GM21529 (cell line): ENCODE data around the gene MYH14.

Experiments used
- ATAC-seq: cut with Tn5 transposase; IDR thresholded peaks from one replicate; pipeline ENCODE4 v1.9.1; 2021; ENCODE audit not compliant: unreplicated experiment

MYH14 gene

GRCh38 chr19:50287331-50287730 lies 83.9 kb downstream of the MYH14 start:
- no peak for ATAC-seq

- no peak for ATAC-seq
Measured at GRCh38 chr19:50288954-50289353, 85.5 kb downstream of the MYH14 start.

DNA sequence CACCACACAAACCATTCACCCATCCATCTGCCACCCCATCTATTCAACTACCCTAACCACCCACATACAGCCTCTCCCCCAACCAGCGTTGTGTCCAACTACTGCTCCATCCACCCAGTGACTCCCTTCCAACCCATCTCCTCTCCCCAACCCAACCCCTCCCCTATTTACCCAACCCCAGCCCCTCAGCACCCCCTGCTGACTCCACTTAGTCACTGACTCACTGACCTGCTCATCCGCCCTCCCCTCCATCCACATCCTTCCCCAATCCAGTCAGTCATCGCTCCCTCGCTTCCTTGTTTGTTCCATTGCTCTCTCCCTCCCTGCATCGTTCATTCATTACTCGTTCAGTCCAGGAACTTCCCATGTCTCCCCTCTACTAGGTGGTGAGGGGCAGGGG lies 86.6 kb downstream of the MYH14 start:
- no peak for ATAC-seq

GRCh38 chr19:50290775-50291174 lies 87.4 kb downstream of the MYH14 start:
- ATAC-seq, result no peak

DNA sequence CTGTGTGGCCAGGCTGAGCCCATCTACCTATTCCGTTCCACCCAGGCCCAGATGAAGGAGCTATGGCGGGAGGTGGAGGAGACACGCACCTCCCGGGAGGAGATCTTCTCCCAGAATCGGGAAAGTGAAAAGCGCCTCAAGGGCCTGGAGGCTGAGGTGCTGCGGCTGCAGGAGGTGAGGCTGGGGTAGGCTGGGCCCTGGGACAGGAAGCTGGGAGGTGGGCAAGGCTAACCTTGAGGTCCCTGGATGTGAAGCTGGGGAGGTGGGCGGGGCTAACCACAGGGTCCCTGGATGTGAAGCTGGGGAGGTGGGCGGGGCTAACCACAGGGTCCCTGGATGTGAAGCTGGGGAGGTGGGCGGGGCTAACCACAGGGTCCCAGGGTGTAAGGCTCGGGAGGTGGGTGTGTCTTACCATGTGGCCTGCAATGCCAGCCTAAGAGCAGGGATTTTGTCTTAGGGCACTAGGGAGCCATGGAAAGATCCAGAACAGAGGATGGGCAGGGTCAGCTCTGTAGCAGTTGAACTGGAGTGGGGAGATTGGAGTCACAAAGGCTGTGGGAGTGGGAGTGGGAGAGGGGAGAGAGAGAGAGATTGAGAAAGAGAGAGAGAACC lies 88.9 kb downstream of the MYH14 start:
- ATAC-seq, result no peak

- ATAC-seq, result no peak
Measured at GRCh38 chr19:50293263-50294004, 90.0 kb downstream of the MYH14 start.

DNA sequence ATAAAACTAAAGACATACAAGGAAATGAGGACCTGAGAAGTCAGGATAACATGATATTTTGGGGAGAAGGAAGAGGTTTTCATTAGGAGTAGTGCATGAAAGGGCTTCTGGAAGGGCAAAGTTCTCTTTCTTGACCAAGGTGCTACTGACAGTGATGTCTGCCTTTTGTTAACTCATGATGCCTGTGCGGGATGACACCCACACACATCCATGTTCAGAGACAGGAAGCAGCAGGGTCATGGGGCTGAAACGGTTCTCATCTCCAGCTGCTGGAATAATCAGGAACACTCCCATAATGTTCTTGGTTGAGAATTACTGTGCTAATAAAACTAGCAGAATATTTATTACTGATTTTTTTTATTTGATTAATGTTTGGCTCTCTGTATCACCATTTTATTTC lies 96.6 kb downstream of the MYH14 start:
- no peak for ATAC-seq

DNA sequence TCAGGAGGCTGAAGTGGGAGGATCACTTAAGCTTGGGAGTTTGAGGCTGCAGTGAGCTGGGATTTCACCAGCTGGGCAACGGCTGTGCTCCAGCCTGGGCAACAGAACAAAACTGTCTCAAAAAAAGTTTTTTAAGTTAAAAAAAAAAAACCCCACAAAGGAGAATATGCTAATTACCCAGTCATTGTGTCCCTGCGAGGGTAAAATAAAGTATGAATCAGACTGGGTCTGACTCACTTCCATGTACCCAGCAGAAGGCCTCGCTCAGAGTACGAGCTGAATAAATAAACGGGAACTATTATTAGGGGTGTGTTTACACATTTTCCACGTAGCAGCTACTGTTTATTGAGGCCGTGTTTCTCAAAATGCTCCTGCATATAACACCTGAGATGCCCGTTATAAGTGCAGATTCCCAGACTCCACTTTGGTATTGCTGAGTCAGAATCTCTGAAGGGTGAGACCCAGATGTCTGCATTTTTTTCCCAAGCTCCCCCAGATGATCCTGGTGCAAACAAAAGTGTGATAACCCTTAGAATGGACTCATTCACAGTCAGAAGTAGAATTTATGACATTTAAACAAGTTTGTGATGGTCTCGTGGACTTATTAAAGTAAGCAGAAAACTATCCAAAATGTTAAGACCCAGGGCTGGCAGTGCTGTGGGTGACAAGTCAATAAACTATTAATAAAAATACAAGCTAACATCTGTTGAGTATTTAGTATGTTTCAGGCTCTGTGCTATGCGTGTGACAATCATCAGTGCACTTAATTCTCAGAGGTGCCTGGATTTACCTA lies 97.6 kb downstream of the MYH14 start:
- ATAC-seq, result no peak

GRCh38 chr19:50301607-50301971 lies 98.2 kb downstream of the MYH14 start:
- no peak for ATAC-seq

DNA sequence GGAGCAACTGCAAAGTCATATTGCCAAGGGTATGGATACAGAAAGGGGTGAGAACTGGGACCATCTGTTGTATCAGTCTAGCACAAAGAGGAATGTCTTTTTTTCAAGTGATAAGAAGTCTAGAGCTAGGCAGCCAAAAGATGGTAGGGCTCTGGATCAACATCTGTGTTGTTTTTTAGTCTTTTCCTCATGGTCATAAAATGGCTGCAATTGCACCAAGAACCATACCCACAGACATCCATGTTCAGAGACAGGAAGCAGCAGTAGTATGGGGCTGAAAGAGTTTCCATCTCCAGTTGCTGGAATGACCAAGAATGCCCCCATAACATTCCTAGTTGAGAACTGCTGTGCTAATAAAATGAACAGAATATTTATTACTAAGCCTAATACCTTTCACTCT lies 100.1 kb downstream of the MYH14 start:
- no peak for ATAC-seq

GRCh38 chr19:50308991-50309390 lies 105.6 kb downstream of the MYH14 start:
- ATAC-seq, result no peak

DNA sequence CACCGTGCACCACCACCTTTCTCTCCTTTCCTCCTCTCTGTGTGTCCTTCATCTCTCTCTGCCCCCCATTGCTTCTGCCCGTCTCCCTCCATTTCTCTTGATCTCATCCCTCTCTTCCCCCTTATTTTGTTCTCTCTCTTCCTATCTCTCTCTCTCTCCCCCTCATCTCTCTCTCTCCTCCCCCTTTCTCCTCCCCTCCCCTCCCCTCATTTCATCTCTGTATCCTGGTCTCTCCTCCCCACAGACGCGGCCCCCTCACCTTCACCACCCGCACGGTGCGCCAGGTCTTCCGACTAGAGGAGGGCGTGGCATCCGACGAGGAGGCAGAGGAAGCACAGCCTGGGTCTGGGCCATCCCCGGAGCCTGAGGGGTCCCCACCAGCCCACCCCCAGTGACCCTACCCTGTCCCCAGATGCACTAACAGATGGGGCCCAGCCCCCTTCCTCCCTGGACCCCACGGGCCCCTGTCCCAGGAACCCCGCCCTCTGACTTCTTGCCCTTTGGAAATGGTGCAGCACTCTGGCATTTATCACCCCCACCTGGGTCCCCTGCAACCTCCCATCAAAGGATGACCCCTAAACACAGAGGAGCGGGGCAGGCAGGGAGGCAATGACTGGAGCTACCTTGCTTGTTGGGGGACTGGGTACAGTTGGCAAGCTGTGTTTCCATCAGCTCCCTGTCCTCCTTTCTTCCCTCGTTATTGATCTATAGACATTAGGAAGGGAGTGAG lies 106.1 kb downstream of the MYH14 start:
- ATAC-seq, result no peak

DNA sequence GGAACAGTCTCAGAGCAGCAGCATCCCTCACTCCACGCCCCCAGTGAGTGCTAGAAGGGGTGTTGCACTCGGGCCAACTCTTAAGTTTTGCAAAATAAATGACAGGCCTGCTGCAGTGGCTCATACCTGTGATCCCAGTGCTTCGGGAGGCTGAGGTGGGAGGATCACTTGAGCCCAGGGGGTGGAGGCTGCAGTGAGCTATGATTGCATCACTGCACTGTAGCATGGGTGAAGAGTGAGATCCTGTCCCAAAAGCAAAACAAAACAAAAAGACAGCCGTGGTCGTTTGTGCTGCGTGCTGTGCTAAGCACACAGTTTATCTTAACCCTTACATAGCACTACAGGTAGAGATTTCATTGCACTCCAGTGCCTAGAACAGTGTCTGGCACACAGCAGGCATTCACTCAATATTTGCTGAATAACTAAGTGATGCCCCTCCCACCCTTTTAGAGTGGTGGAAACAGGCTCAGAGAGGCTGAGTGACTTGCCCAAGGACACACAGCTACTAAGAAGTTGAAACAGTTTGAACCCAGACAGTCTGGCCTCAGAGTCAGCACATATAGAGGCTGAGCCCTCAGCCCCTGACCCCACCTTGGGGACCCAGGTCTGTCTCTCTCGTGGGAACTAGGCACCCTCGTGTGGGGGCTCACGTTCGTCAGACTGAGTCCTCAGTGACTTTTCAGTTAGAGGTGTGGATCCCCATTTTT lies 107.5 kb downstream of the MYH14 start:
- no peak for ATAC-seq

GRCh38 chr19:50311723-50312635 lies 108.6 kb downstream of the MYH14 start:
- no peak for ATAC-seq

DNA sequence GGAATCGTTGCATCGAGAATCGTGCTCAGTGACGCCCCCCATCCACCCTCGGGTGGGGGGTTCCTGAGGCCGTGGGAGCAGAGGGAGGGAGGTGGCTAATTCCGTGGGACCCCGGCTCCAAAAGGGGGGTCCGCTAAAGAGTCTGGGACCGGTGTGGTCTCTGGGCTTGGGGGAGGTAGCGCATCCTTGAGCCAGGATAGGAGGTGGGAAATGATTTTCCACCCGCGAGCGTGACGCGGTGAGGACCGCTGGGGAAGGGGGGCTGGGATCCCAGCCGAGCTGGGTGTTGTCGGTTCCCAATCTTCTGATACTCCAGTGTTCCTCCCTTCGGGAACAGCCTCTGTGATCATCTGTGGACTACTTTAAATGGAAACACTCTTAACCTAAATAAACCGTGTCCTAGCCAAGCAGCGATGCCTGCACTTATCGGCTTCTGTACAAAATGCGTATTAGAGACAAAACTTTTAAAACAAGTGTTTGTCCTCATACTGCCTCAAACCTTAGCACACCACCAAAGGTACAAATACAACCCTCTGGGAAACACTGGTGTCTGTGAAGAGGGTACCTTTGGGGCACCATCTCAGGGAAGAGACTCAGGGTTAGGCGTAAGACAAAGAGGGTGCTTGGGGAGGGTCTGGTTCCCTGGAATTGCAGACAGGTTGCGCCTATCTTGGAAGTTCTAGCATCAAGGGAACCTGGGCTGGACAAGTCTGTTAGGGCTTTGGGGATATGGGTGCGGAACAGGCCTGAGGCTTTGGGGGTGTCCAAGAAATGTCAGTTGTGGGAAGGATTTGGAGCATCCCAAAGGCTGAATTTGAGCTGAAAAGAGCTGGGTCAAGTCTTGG lies 109.8 kb downstream of the MYH14 start:
- ATAC-seq, result no peak

DNA sequence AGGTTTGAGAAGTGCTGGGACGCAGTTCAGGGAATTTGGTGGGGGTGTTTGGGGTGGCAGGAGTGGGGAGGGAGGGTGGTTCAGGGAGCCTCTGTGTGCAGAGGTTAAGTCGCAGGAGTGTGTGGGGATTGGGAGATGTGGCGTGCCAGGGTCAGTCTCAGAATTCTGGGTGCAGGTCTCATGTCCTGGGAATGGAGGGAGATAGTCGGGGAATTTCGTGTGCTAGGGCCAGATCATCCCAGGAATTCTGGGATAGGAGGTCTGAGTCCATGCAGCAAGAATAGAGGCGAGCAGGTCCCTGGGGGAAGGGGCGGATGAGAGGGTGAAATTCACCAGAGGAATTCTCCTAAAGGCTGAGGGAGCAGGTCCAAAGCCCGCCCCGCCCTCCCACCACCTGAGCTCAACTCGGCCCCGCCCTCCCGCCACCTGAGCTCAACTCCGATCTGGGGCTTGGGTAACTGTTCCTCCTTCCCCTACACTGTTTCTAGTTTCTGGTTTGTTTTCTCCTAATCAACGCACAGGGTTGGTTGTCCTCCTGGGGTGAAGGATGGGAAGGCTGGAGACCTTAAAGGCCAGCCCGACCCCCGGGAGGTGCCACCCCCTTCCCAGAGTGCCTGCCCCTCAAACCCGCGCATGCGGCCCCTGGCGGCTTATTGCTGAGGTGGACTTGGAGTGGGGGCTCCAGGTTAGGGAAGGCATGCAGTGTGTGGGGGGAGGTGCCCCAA lies 110.6 kb downstream of the MYH14 start:
- no peak for ATAC-seq

- ATAC-seq, result no peak
Measured at GRCh38 chr19:50314724-50315708, 111.6 kb downstream of the MYH14 start.
